ENCODE results near the gene CENPP.

The CENPP gene

DNA sequence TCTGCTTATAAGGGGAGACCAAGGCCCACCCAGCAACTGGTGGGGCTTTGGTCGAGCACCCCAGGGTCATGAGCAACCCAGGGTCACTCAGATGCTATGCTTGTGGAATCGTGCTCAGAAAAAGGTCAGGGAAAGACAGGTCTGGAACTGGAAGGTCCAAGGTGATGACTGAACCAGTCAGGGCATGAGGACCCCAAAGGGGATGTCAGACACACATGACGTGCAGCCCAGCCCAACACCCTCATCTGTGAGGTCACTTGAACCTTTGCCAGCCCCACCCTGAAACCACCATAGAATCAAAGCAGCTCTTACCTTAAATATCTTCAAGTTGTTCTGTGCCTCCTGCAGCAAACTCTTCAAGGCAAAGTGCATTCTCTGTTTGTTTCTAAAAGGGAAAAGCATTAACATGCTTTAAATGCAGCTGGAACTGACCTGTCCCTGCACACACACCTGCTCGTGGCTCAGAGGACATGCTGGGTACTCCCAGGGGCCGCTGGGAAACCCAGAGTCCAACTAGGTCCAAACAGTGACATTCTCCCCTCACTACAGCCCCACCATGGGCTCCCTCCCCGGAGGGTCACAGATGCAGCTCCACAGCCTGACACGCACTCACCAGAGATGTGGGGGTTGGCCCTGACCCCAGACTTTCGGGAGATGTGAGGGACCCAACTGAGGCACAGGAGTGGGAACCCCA is 314.8 kb downstream of the CENPP start:
- no peak for DNase-seq

DNA sequence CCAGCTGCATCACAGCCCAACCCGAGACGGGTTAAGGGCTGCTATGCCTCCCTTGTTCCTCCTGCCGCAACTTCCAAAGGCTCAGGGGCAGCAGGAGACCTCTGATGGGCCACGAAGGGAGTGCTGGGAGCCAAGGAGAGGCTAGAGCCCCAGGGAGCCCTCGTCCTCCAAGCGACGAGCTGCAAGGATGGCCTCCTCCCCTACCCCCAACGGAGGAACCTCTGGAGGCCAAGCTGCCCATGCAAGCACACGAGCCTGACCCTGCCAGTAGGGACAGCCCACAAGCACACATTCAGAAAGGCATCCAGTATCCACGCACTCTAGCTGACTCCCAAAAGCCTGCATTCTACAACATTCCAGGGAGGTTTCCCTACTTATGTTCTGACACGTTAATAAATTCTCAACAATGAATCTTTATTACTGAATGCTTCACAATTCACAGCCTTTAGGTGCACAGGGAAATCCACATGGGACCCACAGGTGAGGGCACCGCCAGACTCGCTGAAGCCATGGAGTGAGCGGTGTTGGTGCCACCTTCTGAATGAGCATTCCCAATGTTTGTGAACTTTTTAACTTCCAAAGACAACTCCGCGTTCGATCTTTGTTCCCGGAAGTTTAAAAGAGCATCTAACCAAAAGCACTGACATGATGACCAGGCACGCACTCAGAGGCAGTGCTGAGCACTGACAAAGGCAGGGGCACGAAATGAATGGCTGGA is 315.5 kb downstream of the CENPP start:
- DNase-seq, result no peak

DNA sequence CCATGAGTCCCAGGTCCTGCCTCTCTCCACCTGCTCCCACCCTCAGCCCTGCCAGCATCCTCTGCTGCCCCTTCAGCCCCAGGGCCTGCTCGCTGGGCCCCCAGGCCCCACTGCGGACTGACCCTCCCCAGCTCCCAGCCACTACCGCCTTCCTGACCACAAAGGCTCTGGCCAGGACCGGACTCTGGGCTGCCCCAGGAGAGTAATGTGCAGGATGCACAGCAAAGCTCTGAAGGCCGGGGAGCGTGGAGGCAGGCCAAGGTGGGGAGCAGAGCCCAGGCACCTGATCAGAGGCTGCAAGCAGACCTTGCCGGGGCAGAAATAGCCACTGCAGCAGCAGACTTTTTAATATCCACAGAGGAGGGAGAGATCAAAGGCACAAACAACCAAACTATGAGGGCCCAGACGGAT is 316.3 kb downstream of the CENPP start:
- DNase-seq, result no peak

DNA sequence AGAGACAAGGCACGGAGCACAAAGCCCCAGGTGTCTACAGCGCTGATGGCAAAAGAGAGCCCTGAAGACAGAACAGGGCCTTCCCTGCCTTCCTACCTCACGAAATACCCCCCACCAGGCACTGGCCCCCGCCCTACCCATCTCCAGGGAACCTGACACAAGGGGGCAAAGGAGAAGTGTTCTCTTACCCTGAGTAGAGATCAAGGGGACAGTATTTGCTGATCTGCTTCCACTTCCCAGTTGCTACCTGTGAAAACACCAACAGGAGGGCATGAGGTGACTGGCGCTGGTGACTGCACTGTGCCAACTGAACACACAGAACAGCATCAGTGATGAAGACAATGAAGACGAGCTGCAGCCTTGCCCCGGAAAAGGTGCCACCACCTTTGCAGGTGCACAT is 316.8 kb downstream of the CENPP start:
- no peak for DNase-seq

DNA sequence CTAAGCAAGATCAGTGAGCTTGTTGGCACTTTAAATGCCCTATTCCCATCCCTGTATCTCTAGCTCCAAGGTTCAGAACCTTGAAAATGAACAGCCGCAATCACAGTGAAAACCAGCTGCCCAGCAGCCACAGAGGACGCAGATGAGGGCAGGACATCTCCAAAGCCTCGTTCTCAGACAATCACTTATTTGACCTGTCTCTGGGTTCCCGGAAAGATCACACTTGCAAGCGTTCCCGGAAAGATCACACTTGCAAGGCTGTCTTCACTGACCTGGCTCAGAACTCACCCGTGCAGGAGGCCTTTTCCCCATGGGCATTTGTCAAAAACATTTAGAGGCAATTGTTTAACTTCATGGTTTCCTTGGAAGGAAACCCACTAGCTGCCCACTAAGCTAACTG is 318.5 kb downstream of the CENPP start:
- no peak for DNase-seq

DNA sequence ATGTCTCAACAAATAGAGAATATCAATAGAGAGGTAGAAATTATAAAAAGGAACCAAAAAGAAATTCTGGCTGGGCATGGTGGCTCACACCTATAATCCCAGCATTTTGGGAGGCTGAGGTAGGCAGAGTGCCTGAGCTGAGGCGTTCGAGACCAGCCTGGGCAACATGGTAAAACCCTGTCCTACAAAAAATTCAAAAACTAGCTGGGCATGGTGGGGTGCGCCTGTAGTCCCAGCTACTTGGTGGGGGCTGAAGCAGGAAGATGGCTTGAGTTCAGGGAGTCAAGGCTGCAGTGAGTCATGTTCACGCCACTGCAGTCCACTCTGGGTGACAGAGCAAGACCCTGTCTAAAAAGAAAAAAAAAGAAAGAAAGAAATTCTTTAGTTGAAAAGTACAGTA is 319.3 kb downstream of the CENPP start:
- no peak for DNase-seq

DNA sequence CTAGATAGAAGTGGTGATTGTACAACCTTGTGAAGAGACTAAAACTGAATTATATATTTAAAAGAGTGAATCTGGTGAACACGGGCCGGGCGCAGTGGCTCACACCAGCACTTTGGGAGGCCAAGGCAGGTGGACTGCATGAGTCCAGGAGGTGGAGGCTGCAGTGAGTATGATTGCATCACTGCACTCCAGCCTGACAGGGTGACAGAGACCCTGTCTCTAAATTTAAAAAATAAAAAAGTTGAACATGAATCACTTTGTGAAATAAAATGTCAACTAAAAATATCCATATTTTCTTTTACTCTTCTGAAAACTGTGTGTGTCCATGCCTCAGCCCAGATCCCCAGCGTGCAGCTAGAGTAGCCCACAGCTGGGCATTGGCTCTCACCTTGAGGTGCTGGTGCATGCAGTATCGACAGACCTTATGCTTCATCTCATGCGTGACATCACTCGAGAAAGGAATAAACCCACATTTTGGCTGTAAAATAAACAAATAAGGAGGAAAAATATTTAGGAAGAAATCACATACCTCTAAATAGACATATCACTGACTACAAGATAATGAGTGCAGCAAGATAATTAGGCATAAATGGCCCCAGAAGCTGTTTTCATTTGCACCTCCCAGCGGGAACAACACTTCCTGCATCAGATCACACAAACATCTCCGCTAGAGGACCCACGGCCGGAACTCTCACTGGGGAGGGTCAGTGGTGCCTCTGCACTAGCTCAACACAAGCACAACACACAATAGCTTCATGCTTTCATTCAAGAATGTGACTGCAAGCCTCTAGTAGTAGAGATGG is 322.1 kb downstream of the CENPP start:
- no peak for DNase-seq

DNA sequence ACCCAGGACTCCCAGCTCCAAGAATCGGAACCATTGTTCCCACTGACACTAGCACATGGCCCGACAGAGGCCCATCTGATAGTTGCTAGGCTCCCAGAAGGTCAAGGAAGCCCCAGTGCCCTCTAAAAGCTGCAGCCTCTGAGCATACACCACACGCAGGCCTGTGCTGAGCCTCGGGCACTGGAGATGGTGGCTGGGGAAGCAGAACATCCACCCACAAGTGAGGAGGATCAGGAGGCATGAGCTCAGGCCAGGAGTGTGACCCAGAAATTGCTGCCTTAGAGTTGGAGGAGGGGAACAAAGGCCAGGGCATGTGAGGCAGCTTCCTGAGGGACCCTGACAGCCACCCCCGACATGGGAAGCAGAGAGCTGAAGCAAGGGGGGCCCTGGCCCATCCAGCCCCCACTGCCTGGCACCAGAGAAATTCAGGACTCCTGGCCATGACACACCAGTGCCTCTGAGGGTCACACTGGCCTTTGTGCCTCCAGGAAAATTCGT is 322.8 kb downstream of the CENPP start:
- DNase-seq, result no peak

DNA sequence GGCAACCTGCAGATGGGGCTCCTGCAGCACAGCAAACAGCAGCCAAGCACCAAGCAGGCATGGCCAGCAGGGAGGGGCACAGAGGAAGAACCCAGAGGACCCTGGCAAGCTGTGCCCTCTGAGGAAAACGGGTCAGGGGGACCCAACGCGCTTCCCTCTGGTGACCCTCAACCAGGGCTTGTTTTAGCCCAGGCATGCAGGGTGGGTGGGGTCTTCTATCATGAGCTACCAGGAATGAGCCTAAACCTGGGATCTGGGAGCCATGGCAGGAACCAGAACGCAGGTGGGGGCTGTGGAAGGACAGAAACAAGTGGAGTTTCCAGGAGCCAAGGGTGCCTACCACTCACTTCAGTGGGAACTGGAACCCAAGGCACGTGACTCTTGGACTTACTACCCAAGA is 323.3 kb downstream of the CENPP start:
- DNase-seq, result no peak

DNA sequence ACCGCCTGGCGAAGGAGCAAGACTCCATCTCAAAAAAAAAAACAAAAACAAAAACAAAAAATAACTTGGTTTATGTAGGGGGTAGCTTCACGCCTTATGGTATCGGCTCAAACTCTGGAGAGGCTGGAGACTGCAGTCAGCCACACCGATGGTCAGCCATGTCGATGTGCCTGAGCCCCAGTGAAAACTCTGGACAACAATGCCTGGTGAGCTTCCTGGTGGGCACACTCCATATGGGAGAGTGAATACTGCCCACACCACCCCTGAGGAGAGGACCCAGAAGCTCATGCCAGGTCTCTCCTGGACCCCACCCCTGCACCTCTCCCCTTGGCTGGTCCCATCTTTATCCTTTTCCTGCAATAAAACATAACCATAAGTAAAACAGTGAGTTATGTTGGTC is 324.5 kb downstream of the CENPP start:
- no peak for DNase-seq

DNA sequence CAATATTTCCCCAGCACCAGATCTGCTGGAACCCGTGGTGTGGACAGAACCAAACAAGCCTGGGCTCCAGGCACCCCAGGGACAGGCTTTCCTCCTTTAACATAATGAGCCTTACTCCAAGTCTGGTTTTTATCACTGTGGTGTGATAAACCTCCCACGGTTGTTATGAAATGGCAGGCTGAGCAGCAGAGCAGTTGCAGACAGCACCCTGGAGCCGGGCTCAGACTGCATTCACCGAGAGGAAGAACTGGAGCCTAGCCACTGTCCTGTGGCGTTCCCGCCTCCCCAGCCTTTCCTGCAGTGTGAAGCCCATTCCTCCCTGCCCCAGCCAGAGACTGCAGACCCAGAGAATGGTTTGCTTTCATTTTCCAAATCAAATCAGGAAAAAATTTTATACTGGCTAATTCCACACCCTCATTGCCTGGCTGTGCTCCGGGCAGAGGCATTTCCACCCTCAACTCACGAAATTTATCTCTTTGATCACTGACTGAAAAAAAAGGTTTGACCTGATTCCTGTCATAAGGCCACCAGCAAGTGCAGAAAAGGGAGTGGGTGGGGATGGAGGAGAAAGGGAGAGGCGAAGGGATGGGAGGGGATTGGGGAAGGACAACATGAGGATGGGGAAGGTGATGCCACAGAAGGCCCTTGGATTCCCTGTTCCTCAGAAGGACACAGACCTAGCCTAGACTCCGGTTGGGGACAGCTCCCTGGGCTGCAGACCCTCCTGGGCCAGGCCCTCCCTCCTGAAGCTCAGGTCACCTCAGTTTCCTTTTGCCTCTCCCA is 325.3 kb downstream of the CENPP start:
- no peak for DNase-seq

DNA sequence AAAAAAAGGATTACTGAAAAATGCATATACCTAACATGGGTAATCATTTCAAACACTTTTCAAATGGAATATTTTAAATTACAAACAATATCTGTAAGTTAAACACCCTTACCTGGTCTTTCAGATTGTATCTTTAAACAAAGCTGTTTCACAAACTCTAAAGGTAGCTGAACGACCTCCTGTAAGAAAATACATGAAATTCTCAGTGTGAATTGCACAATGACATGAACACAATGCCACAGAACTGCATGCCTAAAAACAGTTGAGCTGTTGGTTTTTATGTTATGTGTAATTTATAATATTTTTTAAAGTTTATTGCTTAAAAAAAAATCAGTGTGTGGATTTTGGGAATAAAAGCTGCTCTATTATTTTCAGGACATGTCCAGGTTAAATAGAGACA is 326.7 kb downstream of the CENPP start:
- DNase-seq, result no peak

DNA sequence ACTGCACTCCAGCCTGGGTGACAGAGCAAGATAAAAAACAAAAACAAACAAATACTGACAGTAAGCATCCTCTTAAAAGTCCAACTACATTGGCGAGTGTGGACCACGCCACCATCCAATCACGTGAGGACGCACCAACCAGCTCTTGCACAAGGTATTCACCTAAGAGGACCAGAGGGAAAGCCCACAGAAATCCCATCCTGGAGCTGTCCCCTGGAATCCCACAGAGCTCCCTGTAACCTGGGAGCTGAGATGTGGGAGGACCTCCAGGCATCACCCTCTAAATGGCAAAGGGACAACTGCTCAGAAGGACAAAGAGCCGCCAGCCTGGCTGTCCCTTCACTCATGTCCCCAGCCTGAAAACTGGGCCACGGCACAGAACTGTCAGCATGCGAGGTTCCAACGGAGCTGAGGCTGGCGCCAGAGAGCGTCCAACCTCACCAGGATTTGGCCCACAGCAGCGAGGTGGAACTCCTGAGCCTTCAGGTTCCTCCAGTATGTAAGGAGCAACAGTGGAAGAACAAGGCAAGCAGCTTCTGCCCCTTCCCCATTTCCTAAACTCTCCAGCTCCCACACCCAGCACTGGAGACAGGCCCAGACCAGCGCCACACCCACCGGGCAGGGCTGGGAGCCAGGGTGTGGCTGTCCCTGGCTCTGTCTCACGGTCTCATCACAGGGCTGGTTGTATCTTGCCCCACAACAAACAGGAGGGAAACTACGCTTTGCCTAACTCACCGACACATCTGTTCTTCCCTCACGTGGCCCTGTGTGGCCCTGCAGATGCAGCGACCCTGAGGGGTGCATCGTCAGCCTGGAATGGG is 328.9 kb downstream of the CENPP start:
- DNase-seq, result no peak

DNA sequence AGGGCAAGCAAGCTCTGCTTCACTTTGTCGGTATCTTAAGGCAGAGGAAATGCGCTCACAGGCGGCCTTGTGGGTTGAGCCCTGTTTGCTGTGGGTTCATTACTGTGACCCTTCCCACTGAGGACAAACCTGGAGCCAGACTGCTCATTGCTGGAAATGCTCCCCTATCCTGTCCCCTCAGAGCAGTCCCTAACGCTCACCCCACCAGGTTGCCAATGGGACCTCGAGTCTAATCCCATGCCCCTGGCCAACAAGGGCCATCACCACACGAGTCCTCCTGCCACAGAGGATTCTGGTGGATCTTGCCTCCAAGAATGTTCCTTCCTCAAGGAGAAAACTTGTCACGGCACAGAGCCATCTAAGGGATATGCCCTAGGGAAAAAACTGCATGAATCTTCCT is 329.6 kb downstream of the CENPP start:
- no peak for DNase-seq

DNA sequence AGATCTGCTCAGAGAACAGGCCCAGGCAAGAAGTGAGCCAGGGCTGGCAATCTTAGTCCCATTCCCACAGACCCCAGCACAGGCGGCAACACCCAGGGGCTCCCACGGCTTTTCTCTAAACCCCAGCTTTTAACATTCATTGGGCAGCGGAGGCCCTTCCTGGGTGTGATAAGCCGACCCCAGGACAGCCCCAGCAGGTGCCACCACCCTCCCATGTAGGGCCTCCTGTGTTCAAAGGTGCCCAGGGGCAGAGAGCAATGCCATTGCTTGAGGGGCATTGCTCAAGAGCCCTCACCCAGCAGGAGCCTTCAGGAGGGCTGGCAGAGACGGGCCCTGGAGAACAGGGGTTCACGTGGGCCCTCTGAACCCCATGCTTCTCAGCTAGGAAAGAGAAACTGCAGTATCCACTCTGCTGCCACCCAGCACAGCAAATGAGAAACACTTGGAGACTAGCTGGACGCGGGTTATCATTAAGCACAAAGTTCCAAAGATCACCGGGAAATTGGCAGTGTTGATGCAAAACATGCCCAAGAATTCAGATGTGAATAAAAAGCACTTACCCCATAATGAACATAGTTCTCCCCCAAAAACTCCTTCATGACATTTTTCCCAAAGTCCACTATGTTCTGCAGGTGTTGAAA is 330.3 kb downstream of the CENPP start:
- no peak for DNase-seq

DNA sequence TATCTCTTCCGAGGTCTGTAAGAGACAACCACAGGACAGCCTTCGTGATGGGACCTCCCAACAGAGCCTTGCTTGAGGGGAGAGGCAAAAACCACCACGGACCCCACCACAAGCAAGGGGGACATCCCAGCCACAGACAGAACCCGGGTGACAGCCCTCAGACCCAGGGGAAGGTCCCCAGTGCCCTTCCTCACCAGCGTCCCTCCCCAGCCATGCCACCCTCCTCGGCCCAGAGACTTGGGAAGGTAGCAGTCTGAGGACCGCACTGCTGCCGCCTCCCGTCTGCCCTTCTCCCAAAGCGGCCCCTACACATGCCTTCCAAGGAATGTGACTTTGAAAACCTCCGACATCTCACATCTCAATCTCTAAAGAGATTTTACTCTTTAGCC is 330.8 kb downstream of the CENPP start:
- no peak for DNase-seq

DNA sequence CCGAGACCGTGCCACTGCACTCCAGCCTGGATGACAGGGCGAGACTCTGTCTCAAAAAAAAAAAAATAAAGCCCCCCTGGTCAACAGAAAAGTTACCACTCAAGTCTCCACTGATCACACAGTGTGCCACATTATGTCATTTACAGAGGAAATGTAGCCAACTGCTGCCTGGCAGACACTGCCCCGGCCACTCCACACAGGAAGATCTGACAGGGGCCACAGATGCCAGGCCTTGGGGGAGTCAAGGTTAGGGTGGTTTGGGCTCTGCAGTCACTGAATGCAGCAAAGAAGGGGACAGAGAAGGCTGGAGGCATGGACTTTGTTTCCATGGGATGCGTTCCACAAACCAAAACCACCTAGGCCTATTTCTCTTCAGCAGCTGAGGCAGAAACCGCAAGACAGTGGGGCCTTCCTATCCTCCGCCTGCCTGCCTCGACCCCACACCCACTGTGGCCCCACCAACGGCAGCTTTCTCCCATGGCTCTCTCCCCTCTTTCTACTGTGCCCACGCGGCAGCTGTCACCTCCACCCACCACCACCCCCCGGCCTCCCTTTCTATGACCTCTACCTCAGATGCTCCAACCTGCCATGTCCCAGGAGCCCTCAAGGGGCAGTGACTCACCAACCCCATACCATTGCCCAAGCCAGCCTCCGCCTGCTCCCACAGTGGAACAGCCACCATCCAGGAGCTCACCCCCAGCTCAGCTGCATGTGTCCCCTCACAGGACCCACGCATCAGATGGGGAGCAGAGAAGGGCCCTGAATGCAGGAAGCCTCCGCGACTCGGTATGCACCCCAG is 331.7 kb downstream of the CENPP start:
- no peak for DNase-seq

DNA sequence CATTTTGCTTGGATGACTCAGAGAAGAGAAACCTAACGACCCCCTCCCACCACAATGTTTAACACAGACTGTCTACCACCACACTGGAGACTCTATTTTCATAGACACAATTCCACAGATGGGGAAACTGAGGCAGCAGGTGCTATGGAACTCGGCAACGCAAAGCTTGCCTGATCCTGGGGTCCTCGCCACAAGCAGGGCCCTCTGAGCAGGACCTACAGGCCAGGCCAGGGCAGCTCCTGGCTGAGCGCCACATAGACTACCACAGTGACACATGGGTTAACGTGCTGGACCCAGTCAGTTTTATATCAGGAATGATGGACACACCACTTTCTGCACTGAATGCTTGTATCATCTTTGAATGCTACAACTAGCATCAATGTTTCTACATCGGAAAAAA is 332.4 kb downstream of the CENPP start:
- DNase-seq, result no peak

DNA sequence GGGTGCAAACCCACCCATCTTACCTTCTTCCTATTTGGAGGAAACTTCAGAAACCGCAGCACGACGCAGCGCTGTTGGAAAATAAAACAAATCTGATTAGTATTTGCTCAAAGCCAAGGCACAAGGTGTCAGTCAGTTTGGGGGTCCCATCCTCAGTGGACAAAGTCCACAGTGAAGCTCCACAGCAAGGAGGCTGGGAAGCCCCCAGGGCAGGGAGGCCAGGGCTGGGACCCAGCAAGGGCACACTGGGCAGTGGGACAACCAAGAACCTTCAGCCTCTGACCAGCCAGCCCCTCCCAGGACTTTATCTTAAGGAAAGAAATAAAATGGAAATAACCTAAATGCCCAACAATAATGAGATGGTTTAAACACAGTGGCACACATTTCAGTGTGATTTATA is 332.9 kb downstream of the CENPP start:
- DNase-seq, result no peak

DNA sequence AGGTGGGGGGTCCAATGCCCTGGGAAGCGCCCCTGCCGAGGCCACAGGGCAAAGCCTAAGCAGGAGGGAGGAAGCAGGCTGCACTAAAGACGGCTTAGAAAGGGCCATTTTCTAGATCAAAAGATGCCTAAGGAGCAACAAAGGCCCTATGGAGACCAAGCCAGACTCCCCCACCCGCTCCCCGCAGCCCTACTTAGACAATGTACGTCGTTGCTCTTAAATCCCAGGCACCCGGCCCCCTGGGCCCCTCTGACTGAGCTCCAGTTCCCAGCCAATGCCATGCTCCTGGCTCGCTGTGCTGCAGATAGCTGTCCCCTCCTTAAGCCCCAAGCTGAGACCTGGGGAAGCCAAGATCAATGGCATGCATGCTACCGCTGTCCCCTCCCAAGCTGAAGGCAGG is 333.8 kb downstream of the CENPP start:
- no peak for DNase-seq
